HTERT RPE-1 (cell line): ENCODE data around the gene CYB5R2.
"Not testable (repeated sequence)": the region's sequence is repeated elsewhere in the genome, so short reads cannot be mapped to it uniquely, and the experiment has no call there.

Experiments used
- in situ Hi-C: fragments of 300-500 bp; cut with MboI; formaldehyde crosslinking; loops from 4 replicates; pipeline ENCODE4 v1.14.3; 2020; ENCODE audit warnings: low sequenced_read_pairs

Gene CYB5R2

DNA sequence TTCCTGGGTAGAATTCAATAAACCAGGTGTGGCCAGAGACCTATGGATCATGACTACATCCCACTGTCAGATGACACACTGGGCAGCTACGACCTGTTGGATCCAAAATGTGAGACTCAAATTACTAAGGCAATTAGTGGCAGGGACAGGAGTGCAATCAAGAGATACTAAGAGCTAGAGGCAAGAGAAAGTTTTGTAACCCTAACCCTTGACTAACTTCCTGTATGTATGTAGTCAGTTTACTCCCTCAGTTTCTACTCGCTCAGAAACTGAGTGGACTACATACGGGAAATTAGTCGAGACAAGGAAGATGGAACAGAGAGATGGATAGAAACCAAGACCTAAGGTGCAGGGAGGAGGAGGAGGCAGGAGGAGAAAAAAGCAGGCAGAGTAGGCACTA lies 2.7 kb downstream of the CYB5R2 start:
- in situ Hi-C loops: no loop called here

DNA sequence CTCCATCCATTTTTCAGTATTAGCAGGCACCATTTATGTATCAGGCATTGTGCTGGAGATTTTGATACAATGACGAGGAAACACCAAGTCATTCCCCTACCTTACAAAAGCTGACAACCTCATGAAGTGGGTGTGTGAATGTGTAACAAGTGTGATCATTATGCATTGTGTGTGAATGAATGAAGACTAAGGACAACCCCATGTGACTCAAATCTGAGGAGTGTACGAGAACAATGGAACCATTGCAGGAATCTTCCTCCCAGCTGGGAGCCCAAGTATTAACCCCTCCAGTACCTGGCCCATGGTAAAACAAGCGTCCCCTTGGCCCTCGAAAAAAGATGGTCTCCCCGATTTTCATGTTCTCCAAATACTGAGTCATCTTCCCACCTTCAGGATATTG lies 4.4 kb downstream of the CYB5R2 start:
- in situ Hi-C loops: no loop called here

DNA sequence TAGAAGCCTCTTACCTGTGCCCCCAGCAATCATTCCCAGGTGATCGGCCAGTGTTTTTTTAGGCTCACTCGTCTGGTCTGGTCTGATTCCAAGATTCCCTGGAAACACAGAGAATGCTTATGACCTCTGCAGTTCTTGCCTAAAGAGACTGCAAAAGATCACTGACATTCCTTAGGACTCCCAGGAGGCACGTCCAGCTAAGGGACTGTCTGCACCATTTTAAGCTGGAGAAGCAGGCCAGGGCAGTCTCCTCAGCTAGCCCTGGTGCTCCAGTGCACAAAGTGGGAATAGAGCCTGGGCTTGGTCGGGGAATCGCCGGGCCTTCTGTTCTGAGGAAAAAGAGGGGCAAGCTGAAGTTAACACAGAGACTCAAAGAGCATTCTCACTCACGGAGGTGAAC lies 4.8 kb downstream of the CYB5R2 start:
- in situ Hi-C loops: no loop called here

DNA sequence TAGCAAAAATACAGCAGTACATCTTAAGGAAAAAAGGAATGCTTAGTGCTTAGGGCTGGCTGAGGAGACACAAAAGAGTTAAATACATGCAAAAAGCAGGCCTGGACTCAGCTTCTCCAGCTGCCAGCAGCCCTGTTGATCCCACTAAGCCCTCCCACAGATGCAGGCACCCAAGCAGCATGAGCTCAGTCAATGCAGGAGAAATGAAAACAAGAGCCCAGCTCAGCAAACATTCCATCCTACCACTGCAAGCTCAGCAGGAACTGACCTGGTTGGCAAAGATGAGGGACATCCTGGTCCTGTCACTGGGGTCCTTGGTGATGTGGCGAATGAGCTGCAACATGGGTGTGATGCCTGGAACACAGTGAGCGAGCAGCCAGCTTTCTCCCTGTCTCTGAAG lies 5.8 kb downstream of the CYB5R2 start:
- in situ Hi-C loops: no loop called here

DNA sequence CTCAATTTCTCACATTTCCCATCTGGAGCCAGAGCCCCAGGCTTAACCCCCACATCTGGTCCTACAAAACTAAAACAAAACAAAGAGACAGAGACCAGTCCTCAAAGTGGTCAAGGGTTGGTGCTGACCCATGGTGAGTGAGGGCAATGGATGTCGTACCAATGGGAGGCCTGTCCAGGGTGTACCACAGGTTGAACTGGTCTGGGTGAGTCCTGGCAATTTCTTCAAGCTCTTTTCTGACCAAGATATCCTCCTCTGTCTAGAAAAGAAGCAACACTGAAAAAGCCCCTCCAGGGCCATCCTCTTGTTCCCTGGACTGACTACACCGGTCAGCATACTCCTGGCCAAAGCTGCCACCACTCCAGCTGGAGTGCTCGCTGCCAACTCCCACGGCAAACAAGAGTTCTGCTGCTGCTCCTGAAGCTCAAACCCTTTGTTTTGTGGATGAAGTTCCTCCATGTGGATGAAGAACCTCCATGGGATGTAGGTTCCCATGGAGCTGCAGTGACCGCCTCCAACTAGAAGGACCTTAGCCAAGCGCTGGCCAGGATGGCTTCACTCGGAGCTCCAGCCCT lies 6.9 kb downstream of the CYB5R2 start:
- in situ Hi-C loops: no loop called here

DNA sequence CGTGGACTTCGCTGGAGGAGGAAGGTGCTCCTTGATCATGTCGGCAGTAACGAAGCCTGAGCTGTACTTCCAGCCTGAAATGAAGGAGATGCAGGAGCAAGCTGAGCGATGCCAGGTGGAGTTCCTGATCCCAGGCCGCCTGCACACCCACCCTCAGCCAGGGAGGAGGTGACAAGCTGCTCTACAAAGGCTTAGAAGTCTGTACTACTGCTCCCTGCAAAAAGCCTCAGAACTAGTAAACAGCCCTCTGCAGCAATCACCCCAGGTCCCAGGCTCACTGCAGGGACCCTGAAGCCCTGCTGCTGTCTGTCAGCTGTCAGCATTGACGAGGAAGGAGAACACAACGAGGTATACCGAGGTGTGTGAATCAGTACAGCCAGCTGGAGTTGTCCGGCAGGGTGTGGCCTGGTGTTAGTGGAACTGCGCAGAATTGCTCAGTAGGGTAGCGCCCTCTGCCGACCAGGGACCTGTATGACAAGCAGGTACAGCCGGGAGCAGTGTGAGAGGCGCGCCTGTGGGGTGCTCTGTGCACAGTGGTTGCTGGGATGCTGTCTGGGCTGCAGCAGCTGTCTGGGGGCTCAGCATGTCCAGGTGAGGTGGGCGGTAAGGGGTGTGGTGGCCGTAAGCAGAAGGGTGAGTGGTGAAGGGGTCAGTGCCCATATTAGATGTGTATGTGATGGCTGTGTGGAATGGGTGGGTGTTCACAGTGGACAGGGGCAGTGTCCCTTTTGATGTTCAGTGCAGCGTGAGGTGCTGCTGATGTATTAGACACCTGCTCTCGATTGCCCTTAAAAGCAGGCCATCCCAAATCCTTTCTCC lies 7.6 kb downstream of the CYB5R2 start:
- in situ Hi-C loops: no loop called here

DNA sequence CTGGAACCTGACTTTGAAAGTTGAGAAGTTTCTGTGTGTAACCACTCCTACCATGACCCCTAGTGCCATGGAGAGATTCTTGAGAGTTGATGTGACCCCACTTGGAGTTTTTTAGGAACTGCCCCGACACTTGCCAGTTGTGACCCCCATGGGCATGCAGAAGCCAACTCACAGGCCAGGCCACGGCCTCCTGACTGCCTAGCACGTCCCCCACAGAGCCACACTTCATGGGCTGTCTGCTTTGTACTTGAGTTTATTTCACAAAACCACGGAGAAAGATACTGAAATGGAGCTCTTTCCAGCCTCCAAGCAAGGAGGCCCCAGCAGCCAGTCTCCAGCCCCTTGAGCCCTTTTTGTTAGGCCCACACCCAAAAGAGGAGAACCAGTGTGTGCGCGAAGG lies 8.4 kb downstream of the CYB5R2 start:
- in situ Hi-C loops: no loop called here

DNA sequence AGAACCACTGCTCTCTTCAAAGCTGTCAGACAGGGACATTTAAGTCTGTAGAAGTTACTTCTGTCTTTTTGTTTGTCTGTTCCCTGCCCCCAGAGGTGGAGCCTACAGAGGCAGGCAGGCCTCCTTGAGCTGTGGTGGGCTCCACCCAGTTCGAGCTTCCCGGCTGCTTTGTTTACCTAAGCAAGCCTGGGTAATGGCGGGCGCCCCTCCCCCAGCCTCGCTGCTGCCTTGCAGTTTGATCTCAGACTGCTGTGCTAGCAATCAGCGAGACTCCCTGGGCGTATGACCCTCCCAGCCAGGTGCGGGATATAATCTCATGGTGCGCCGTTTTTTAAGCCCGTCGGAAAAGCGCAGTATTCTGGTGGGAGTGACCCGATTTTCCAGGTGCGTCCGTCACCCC lies 9.8 kb downstream of the CYB5R2 start:
- in situ Hi-C loops: not testable (repeated sequence)

DNA sequence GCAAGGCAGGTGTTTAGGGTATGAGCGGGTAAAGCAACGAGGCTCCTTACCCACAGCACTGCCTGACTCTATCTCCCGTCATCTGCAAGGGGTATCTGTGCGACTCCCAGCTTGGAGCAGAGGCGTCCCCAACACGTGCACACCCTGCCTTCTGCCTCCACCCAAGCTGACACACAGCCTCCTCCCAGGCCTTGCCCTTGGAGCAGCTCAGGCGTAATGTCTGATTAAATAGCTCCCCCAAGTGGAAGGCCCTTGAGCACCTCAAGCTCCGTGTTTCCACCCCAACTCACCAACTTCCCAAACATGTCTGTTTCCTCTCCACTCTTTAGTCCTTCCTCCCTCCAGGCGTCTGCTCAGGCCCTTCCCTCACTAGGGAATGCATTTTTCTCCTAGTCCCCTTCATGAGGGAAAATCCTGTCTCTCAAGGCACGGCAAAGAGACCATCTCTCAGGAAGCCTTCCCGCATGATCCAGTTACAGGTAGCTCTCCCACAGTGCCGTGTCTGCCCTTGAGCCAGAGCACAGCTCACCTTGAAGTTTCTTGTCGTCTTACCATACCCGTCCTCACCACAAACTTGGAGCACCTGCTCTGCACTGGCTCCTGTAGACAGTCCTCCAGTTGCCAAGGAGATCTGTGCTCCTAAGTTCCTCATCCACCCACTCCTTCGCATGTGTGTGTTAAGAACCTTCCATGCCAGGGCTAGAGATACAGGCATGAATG lies 15.8 kb downstream of the CYB5R2 start:
- in situ Hi-C loops: no loop called here

DNA sequence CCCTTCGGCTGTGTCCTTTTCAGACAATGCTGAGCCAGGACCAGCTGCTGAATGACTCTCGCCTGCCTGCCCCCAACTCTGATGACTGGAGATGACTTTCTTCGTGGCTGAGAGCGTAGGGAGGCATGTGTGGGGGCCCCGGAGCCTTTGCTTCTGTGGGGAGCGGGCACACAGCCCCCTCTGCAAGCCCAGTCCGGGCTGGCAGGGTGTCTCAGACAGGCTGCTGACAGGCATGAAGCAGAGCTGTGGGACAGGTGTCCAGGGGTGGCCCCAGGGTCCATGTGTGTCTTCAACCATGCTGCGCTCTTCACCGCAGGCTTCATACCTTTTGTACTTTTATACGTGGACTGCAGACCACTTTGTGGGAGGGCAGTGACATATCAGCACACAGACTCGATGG lies 16.6 kb downstream of the CYB5R2 start:
- in situ Hi-C loops: no loop called here

DNA sequence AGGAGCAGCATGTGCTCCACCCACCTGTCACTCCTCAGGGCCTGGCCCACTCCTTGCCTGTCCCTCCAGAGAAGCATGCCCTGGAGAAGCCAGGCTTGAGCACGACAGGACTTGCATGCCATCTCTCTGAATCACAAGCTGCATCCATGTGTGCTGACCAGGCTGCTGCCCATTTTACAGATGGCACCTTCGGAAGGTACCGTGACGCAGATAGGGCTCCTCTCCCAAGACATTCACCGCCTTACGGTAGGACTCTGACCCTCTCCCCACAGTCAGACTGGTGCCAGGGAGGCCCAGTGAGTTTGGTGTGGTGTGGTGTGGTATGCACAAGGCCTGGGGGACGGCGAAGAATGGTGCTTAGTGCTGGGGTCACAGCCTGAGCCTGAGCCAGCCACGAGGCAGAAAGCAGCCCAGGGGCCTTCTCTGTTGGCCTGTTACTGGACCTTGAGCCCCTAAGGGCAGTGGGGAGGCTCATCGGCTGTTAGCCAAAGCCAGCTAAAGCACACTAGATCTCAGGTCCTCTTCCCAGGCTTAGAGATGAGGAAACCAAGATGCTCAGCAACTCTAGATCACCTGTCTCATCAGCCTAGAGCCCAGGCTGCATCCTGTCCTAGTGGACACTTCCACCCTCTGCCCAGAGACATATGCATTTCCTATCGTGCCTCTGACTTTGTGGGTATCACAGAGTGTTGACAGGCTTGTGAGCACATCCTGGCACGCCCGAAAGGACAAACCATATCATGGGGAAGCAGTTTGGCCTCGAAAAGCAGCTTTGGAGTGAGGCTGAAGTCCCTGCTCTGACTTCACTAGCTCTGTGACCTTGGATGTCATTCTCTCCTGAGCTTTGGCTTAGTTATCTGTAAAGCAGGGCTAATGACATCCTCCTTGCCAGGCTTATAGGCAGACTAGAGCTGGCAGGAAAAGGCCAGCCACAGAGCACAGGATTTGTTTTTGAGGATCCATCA lies 17.8 kb downstream of the CYB5R2 start:
- in situ Hi-C loops: no loop called here

DNA sequence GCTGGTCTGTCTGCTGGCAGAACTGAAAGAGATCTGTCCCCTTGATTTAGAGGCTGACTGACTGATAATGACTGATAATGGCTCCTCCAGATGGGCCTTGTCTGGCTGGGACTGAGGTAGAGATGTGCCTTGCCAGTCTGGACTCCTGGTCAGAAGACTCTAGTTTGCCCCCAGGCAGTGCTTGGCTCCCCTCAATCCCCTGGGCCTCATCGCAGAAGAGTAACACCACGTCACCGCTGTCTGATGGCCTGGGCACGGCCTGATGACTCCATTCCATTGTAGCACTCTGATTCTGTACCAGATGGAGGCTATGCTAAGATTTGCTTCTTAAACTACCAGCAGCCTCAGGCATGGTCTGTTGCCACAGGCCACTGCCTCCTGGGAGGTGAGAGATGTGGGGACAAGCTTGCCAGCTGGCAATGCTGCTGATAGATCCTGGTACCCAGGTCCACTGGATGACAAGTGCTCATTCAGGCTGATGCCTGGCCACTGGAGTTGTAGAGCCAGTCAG lies 19.1 kb downstream of the CYB5R2 start:
- in situ Hi-C loops: no loop called here

DNA sequence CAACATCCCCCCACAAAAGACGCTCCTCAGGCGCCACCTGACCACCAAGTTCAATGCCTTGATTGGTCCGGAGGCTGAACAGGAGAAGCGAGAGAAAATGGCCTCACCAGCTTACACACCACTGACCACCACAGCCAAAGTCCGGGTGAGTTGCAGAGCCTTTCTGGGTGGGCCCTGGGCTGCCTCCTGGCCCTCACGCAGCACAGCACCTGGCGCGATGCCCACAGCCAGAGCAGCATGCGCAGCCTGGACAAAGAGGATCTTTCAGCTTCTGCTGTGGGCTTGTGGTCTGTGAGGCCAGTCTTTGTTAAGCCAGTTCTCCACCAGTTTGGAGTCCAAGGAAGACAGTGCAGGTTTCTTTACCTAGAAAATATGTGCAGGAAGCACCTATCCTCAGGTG lies 21.6 kb downstream of the CYB5R2 start:
- in situ Hi-C loops: no loop called here

DNA sequence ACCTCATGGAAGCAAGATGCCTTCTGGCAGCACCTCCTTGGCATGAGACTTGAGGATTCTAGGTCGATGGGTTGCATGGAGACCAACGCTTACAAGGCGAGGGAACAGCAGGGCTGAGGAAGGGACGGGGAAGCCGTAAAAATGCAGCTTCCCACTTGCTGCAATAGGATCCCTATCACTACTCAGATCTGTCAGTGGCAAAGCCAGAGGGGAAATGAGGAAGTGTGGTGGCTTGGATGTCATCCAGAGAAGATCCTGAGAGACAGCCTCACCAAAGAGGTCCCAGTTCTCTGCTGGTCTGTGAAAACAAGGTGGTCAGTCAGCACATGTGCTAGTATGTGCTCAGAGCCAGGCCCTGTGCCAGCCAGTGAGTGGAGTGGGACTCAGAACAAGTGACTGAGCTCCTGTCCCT lies 22.2 kb downstream of the CYB5R2 start:
- in situ Hi-C loops: no loop called here

DNA sequence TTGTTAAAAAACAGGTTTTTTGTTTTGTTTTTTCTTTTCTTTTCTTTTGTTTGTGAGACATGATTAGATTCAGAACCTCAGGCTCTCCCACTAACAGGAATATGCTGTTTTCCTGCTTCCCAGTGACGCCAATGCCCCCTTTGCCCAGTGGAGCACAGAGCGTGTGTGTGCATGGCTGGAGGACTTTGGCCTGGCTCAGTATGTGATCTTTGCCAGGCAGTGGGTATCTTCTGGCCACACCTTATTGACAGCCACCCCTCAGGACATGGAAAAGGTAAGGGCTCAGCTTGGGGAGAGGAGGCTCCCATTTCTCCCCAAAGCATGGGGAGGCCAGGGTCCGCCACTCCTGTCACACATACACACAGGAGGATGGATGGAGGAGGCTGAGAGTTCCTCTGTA lies 25.0 kb downstream of the CYB5R2 start:
- in situ Hi-C loops: no loop called here

DNA sequence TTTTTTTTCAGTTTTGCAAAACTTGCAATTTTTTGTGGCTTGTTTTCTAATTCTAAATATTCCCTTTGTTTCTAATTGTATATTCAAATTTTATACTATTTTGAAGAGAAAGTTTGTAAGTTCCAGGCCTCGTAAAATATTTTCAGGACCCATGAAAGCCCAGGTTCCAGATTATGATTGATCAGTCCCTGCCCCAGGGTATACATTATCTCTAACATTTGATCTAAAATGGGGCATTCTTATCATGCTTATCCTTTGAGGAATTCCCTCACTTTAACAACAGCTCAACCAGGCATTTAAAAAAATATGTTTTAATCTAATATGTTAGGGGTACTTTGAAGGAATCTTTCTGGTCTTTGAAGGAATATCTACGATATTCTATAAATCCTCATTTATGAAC lies 26.4 kb downstream of the CYB5R2 start:
- in situ Hi-C loops: no loop called here

DNA sequence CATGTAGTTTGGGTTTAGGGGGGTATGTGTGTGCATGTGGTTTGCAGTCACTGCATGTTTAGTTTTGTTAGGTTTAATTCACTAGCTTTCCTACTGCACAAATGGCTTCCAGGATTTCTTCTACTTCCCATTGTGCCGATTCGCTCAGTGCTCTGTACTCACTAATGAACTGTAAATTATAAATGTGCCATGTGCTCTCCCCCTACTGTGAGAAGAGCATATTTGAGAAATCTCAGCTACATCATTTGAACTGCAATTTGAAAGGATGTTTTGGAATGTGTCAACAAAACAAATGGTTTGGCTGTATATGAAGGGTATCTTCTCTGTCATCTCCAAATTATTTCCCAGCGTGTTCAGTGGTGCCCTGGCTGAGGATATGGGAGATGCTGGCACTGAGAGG lies 28.1 kb downstream of the CYB5R2 start:
- in situ Hi-C loops: no loop called here

DNA sequence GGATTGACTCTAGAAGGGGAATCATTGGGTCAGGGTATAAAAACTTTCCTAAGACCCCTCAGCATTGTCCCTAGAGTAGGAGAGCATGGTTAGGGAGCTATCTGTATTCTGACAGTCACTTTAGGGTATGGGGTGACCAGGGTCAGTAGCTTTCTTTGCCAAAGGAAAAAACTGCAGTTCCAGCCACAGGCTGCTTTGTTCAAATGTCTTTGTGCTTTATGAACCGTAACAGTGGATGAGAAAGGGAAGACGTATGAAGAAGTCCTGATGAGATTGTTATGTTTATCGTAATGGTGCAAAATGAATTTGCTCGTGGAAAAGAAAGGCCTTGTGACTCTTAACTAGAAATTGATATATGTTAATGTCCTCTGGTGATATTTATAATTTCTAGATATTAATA lies 30.0 kb downstream of the CYB5R2 start:
- in situ Hi-C loops: no loop called here

DNA sequence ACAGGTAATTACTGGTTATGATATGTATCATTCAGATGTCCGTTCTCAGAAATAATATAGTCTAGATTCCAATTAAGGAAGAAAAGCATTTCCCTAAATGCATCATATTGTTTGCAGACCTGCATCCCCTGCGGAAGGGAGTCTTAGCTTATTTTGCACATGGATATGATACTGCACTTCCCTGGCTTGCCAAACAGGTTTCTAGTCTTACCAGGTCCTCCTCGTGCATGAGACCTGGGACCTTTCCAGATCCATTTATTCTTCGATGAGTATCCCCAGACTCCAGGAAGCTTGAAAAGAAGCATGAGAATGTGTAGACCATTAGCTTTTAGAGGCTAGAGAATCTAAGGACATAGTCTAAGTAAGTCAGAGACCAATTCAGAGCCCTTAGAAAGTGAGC lies 30.6 kb downstream of the CYB5R2 start:
- in situ Hi-C loops: no loop called here

DNA sequence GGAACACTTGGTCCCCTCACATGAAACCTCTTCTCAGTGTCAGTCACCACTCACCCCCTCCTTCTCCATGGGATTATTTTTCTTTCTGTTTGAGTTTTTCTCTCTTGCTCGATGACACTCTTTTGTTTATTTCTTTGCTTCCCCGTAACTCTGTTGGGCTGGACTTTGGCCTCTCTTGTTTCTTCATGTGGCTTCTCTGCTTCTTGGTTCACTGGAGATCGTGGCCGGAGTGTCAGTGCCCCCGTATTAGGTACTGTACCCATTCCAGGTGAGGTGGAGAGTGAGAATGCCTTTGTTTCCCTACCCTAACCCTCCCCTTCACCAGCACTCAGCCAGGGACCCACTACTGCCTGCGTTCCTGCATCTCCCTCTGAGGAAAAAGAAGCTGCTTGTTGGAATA lies 32.5 kb downstream of the CYB5R2 start:
- in situ Hi-C loops: no loop called here

DNA sequence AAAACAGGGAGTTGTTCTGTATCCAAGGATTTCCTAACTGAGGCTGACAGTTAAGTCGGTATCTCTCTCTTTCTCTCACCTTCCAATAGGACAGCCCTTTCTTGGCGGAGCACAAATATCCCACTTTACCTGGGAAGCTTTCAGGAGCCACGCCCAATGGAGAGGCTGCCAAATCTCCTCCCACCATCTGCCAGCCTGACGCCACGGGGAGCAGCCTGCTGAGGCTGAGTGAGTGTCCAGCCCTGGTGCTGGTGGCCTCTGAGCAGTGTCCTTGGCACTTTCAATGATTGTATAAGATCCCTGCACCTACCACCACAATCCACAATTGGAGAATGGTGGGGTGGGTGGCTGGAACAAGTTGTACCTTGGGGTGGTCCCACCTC lies 33.7 kb downstream of the CYB5R2 start:
- in situ Hi-C loops: no loop called here
